GM12873 (cell line): Measurements from ENCODE around the gene KCNT2.

ENCODE experiments used
- TF ChIP-seq, protein P1 (sequence below): IDR thresholded peaks from 2 replicates; pipeline ENCODE4 v1.5.1; 2012; ENCODE audit warnings: low read depth, mild to moderate bottlenecking, moderate library complexity, low read length, control low read depth; ENCODE audit not compliant: insufficient read depth; ENCODE audit errors: missing control alignments

The KCNT2 gene

GRCh38 chr1:196464480-196464941 is 143.7 kb downstream of the KCNT2 start:
- TF ChIP-seq, protein P1, sequence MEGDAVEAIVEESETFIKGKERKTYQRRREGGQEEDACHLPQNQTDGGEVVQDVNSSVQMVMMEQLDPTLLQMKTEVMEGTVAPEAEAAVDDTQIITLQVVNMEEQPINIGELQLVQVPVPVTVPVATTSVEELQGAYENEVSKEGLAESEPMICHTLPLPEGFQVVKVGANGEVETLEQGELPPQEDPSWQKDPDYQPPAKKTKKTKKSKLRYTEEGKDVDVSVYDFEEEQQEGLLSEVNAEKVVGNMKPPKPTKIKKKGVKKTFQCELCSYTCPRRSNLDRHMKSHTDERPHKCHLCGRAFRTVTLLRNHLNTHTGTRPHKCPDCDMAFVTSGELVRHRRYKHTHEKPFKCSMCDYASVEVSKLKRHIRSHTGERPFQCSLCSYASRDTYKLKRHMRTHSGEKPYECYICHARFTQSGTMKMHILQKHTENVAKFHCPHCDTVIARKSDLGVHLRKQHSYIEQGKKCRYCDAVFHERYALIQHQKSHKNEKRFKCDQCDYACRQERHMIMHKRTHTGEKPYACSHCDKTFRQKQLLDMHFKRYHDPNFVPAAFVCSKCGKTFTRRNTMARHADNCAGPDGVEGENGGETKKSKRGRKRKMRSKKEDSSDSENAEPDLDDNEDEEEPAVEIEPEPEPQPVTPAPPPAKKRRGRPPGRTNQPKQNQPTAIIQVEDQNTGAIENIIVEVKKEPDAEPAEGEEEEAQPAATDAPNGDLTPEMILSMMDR: no peak

- TF ChIP-seq, protein P1: no peak
These were observed 146.2 kb downstream of the KCNT2 start for GRCh38 chr1:196462086-196462485.

GRCh38 chr1:196461521-196461920 is 146.7 kb downstream of the KCNT2 start:
- TF ChIP-seq, protein P1: no peak

DNA sequence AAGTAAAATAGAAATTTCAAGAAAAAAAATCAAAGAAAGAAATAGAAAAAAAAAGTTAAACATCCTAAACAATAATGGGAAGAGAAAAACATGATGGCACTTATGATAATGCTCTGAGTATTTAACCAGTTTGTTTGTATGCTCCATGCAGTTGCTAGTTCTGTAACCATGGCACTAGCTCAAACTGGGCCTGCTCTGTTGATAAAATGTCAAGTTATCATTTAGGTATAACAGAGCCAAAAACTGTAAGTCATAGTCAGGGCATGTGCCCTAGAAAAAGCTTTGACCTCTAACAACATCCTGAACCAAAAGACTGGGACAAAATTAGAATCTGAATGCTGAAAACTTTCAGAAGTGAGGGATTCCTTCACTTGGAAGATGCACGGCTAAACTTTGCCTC is 148.9 kb downstream of the KCNT2 start:
- TF ChIP-seq, protein P1: no peak

GRCh38 chr1:196454792-196455191 is 153.4 kb downstream of the KCNT2 start:
- TF ChIP-seq, protein P1: no peak

- TF ChIP-seq, protein P1: no peak
These were observed 157.1 kb downstream of the KCNT2 start for GRCh38 chr1:196451103-196451502.

GRCh38 chr1:196450143-196451095 is 157.8 kb downstream of the KCNT2 start:
- TF ChIP-seq, protein P1: no peak
